HEK293 (cell line): ENCODE results near the gene LOXL1.

ENCODE experiments used
- FEZF1 ChIP-seq: fragments of 450-650 bp; formaldehyde crosslinking; IDR thresholded peaks from 2 replicates; pipeline ENCODE4 v1.5.1; 2016; ENCODE audit warnings: missing biosample characterization, missing genetic modification characterization
- GLIS1 ChIP-seq: fragments of 450-650 bp; formaldehyde crosslinking; IDR thresholded peaks from 2 replicates; pipeline ENCODE4 v1.5.1; 2016; ENCODE audit warnings: missing biosample characterization, missing genetic modification characterization
- HIC1 ChIP-seq: fragments of 450-650 bp; formaldehyde crosslinking; IDR thresholded peaks from 2 replicates; pipeline ENCODE4 v1.5.1; 2016; ENCODE audit warnings: missing biosample characterization, missing genetic modification characterization
- HOXC10 ChIP-seq: sonication (generic); formaldehyde crosslinking; IDR thresholded peaks from 2 replicates; pipeline ENCODE4 v1.8.1; 2023; ENCODE audit warnings: mild to moderate bottlenecking, missing genetic modification reagents
- KLF1 ChIP-seq: fragments of 450-650 bp; formaldehyde crosslinking; IDR thresholded peaks from 2 replicates; pipeline ENCODE4 v1.5.1; 2016; ENCODE audit warnings: missing biosample characterization, missing genetic modification characterization
- RBAK ChIP-seq: fragments of 450-650 bp; formaldehyde crosslinking; IDR thresholded peaks from 2 replicates; pipeline ENCODE4 v1.5.1; 2016; ENCODE audit warnings: missing biosample characterization, missing genetic modification characterization
- SALL2 ChIP-seq: fragments of 450-650 bp; formaldehyde crosslinking; IDR thresholded peaks from 2 replicates; pipeline ENCODE4 v1.5.0; 2017; ENCODE audit warnings: missing biosample characterization, mild to moderate bottlenecking, missing genetic modification characterization, borderline replicate concordance
- SCRT2 ChIP-seq: fragments of 450-650 bp; formaldehyde crosslinking; IDR thresholded peaks from 2 replicates; pipeline ENCODE4 v1.5.1; 2016; ENCODE audit warnings: missing biosample characterization, missing genetic modification characterization
- TCF7L2 ChIP-seq: IDR thresholded peaks from 2 replicates; pipeline ENCODE4 v1.6.1; 2011; ENCODE audit warnings: low read depth, mild to moderate bottlenecking, inconsistent platforms, low read length, moderate library complexity, borderline replicate concordance
- ZBTB17 ChIP-seq: fragments of 450-650 bp; formaldehyde crosslinking; IDR thresholded peaks from 2 replicates; pipeline ENCODE4 v1.5.1; 2016; ENCODE audit warnings: missing biosample characterization, missing genetic modification characterization
- ZBTB21 ChIP-seq: fragments of 450-650 bp; formaldehyde crosslinking; IDR thresholded peaks from 2 replicates; pipeline ENCODE4 v1.5.1; 2017; ENCODE audit warnings: missing biosample characterization, missing genetic modification characterization
- ZEB2 ChIP-seq: fragments of 450-650 bp; formaldehyde crosslinking; IDR thresholded peaks from 2 replicates; pipeline ENCODE4 v1.5.1; 2016; ENCODE audit warnings: missing biosample characterization, missing genetic modification characterization
- ZFP37 ChIP-seq: fragments of 450-650 bp; formaldehyde crosslinking; IDR thresholded peaks from 2 replicates; pipeline ENCODE4 v1.5.1; 2016; ENCODE audit warnings: missing biosample characterization, missing genetic modification characterization
- ZNF132 ChIP-seq: fragments of 450-650 bp; formaldehyde crosslinking; IDR thresholded peaks from 2 replicates; pipeline ENCODE4 v1.5.1; 2017; ENCODE audit warnings: missing biosample characterization, missing genetic modification characterization, borderline replicate concordance
- ZNF155 ChIP-seq: fragments of 450-650 bp; formaldehyde crosslinking; IDR thresholded peaks from 2 replicates; pipeline ENCODE4 v1.5.1; 2016; ENCODE audit warnings: missing biosample characterization, missing genetic modification characterization
- ZNF157 ChIP-seq: fragments of 450-650 bp; formaldehyde crosslinking; IDR thresholded peaks from 2 replicates; pipeline ENCODE4 v1.5.1; 2016; ENCODE audit warnings: missing biosample characterization, missing genetic modification characterization
- ZNF394 ChIP-seq: fragments of 450-650 bp; formaldehyde crosslinking; IDR thresholded peaks from 2 replicates; pipeline ENCODE4 v1.5.1; 2016; ENCODE audit warnings: missing biosample characterization, missing genetic modification characterization, mild to moderate bottlenecking, moderate library complexity, borderline replicate concordance
- ZNF510 ChIP-seq: fragments of 450-650 bp; formaldehyde crosslinking; IDR thresholded peaks from 2 replicates; pipeline ENCODE4 v1.5.1; 2018; ENCODE audit warnings: mild to moderate bottlenecking, missing genetic modification characterization, missing biosample characterization; ENCODE audit not compliant: insufficient replicate concordance
- ZNF549 ChIP-seq: fragments of 450-650 bp; IDR thresholded peaks from 2 replicates; pipeline ENCODE4 v1.5.1; 2018; ENCODE audit warnings: missing biosample characterization, missing genetic modification characterization, mild to moderate bottlenecking, inconsistent platforms, moderate library complexity
- ZNF558 ChIP-seq: fragments of 450-650 bp; formaldehyde crosslinking; IDR thresholded peaks from 2 replicates; pipeline ENCODE4 v1.5.1; 2016; ENCODE audit warnings: missing biosample characterization, missing genetic modification characterization
- ZNF571 ChIP-seq: fragments of 450-650 bp; formaldehyde crosslinking; IDR thresholded peaks from 2 replicates; pipeline ENCODE4 v1.5.0; 2017; ENCODE audit warnings: missing biosample characterization, missing genetic modification characterization
- ZNF585B ChIP-seq: fragments of 450-650 bp; formaldehyde crosslinking; IDR thresholded peaks from 2 replicates; pipeline ENCODE4 v1.5.1; 2016; ENCODE audit warnings: missing biosample characterization, missing genetic modification characterization
- ZNF600 ChIP-seq: fragments of 450-650 bp; formaldehyde crosslinking; IDR thresholded peaks from 2 replicates; pipeline ENCODE4 v1.5.1; 2016; ENCODE audit warnings: missing biosample characterization, missing genetic modification characterization
- ZNF623 ChIP-seq: fragments of 450-650 bp; formaldehyde crosslinking; IDR thresholded peaks from 2 replicates; pipeline ENCODE4 v1.5.1; 2016; ENCODE audit warnings: missing biosample characterization, missing genetic modification characterization
- ZNF677 ChIP-seq: fragments of 450-650 bp; IDR thresholded peaks from 2 replicates; pipeline ENCODE4 v1.5.0; 2018; ENCODE audit warnings: missing biosample characterization, mild to moderate bottlenecking, missing genetic modification characterization, moderate library complexity
- ZNF843 ChIP-seq: fragments of 450-650 bp; formaldehyde crosslinking; IDR thresholded peaks from 2 replicates; pipeline ENCODE4 v1.5.1; 2016; ENCODE audit warnings: missing biosample characterization, missing genetic modification characterization
- TF ChIP-seq, protein P1 (sequence below): fragments of 450-650 bp; formaldehyde crosslinking; IDR thresholded peaks from 2 replicates; pipeline ENCODE4 v1.5.1; 2017; ENCODE audit warnings: missing biosample characterization, mild to moderate bottlenecking, missing genetic modification characterization, moderate library complexity
- TF ChIP-seq, protein P2 (sequence below): fragments of 450-650 bp; formaldehyde crosslinking; IDR thresholded peaks from 2 replicates; pipeline ENCODE4 v1.5.1; 2016; ENCODE audit warnings: missing biosample characterization, missing genetic modification characterization
- TF ChIP-seq, protein P3 (sequence below): fragments of 450-650 bp; formaldehyde crosslinking; IDR thresholded peaks from 2 replicates; pipeline ENCODE4 v1.5.1; 2017; ENCODE audit warnings: missing biosample characterization, missing genetic modification characterization
- TF ChIP-seq, protein P4 (sequence below): fragments of 450-650 bp; formaldehyde crosslinking; IDR thresholded peaks from 2 replicates; pipeline ENCODE4 v1.5.1; 2016; ENCODE audit warnings: missing biosample characterization, missing genetic modification characterization

The LOXL1 gene

GRCh38 chr15:73983211-73983727 is 57.0 kb downstream of the LOXL1 start (continued):
- no peak for TF ChIP-seq TCF7L2
- no peak for TF ChIP-seq SALL2
- peak; percentile 27; the same call in 1 of the 2 replicates for TF ChIP-seq ZBTB17 (tag by site-specific recombination)
- peak; percentile 95 for TF ChIP-seq ZNF600
- peak; percentile 17; the same call in 1 of the 2 replicates for TF ChIP-seq ZBTB21 (tag by site-specific recombination)
- no peak for TF ChIP-seq ZNF585B
- TF ChIP-seq ZNF510 (tag by site-specific recombination), result no peak
- peak; percentile 67; the same call in 1 of the 2 replicates for TF ChIP-seq GLIS1 (tag by site-specific recombination)
- no peak for TF ChIP-seq FEZF1 (tag by site-specific recombination)
- TF ChIP-seq ZNF549 (tag by site-specific recombination), result no peak
- no peak for TF ChIP-seq HOXC10 (CRISPR knock-in tag)
- no peak for TF ChIP-seq ZNF843
- no peak for TF ChIP-seq KLF1 (tag by site-specific recombination)
- no peak for TF ChIP-seq ZNF623 (tag by site-specific recombination)
- no peak for TF ChIP-seq ZNF155 (tag by site-specific recombination)
- TF ChIP-seq ZFP37 (tag by site-specific recombination), result no peak
- TF ChIP-seq HIC1 (tag by site-specific recombination), result no peak
- TF ChIP-seq ZNF157, result no peak
- TF ChIP-seq ZNF558 (tag by site-specific recombination), result no peak
- no peak for TF ChIP-seq ZNF571 (tag by site-specific recombination)
- no peak for TF ChIP-seq RBAK (tag by site-specific recombination)
- no peak for TF ChIP-seq ZNF394
- no peak for TF ChIP-seq ZNF677 (tag by site-specific recombination)
- TF ChIP-seq, protein P1, sequence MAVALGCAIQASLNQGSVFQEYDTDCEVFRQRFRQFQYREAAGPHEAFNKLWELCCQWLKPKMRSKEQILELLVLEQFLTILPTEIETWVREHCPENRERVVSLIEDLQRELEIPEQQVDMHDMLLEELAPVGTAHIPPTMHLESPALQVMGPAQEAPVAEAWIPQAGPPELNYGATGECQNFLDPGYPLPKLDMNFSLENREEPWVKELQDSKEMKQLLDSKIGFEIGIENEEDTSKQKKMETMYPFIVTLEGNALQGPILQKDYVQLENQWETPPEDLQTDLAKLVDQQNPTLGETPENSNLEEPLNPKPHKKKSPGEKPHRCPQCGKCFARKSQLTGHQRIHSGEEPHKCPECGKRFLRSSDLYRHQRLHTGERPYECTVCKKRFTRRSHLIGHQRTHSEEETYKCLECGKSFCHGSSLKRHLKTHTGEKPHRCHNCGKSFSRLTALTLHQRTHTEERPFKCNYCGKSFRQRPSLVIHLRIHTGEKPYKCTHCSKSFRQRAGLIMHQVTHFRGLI (tag by site-specific recombination), result no peak
- TF ChIP-seq, protein P2, sequence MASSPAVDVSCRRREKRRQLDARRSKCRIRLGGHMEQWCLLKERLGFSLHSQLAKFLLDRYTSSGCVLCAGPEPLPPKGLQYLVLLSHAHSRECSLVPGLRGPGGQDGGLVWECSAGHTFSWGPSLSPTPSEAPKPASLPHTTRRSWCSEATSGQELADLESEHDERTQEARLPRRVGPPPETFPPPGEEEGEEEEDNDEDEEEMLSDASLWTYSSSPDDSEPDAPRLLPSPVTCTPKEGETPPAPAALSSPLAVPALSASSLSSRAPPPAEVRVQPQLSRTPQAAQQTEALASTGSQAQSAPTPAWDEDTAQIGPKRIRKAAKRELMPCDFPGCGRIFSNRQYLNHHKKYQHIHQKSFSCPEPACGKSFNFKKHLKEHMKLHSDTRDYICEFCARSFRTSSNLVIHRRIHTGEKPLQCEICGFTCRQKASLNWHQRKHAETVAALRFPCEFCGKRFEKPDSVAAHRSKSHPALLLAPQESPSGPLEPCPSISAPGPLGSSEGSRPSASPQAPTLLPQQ, result peak; percentile 73; the same call in 1 of the 2 replicates
- TF ChIP-seq, protein P3, sequence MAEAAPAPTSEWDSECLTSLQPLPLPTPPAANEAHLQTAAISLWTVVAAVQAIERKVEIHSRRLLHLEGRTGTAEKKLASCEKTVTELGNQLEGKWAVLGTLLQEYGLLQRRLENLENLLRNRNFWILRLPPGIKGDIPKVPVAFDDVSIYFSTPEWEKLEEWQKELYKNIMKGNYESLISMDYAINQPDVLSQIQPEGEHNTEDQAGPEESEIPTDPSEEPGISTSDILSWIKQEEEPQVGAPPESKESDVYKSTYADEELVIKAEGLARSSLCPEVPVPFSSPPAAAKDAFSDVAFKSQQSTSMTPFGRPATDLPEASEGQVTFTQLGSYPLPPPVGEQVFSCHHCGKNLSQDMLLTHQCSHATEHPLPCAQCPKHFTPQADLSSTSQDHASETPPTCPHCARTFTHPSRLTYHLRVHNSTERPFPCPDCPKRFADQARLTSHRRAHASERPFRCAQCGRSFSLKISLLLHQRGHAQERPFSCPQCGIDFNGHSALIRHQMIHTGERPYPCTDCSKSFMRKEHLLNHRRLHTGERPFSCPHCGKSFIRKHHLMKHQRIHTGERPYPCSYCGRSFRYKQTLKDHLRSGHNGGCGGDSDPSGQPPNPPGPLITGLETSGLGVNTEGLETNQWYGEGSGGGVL, result peak; percentile 78
- TF ChIP-seq ZEB2 (tag by site-specific recombination), result no peak
- no peak for TF ChIP-seq SCRT2
- TF ChIP-seq, protein P4, sequence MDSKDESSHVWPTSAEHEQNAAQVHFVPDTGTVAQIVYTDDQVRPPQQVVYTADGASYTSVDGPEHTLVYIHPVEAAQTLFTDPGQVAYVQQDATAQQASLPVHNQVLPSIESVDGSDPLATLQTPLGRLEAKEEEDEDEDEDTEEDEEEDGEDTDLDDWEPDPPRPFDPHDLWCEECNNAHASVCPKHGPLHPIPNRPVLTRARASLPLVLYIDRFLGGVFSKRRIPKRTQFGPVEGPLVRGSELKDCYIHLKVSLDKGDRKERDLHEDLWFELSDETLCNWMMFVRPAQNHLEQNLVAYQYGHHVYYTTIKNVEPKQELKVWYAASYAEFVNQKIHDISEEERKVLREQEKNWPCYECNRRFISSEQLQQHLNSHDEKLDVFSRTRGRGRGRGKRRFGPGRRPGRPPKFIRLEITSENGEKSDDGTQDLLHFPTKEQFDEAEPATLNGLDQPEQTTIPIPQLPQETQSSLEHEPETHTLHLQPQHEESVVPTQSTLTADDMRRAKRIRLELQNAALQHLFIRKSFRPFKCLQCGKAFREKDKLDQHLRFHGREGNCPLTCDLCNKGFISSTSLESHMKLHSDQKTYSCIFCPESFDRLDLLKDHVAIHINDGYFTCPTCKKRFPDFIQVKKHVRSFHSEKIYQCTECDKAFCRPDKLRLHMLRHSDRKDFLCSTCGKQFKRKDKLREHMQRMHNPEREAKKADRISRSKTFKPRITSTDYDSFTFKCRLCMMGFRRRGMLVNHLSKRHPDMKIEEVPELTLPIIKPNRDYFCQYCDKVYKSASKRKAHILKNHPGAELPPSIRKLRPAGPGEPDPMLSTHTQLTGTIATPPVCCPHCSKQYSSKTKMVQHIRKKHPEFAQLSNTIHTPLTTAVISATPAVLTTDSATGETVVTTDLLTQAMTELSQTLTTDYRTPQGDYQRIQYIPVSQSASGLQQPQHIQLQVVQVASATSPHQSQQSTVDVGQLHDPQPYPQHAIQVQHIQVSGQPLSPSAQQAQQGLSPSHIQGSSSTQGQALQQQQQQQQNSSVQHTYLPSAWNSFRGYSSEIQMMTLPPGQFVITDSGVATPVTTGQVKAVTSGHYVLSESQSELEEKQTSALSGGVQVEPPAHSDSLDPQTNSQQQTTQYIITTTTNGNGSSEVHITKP (tag by site-specific recombination), result 0 out of 2 replicates have a peak, but pooled peaks have one; percentile 12
- TF ChIP-seq ZNF132 (tag by site-specific recombination), result no peak
